Keratinocyte (primary cell): Measurements from ENCODE around the gene ARSI. TPM values are rescaled to one million over a fixed set of nuclear protein-coding genes. Genes with fewer than 3 reads are reported as not detected.

ENCODE experiments used
- DNase-seq: peaks from one replicate; pipeline ENCODE4 v3.0.0-alpha.2; 2011; ENCODE audit warnings: low read depth, missing footprints, low spot score
- FAIRE-seq: peaks from 2 replicates; lab custom pipeline; 2011; peaks lifted over from hg19 to GRCh38; lab: Jason Lieb, UNC
- H2AFZ ChIP-seq: 2 replicates; pipeline ENCODE4 v1.6.0; 2012; ENCODE audit warnings: low read length, control low read depth, inconsistent platforms; ENCODE audit not compliant: control insufficient read depth
- H3K27ac ChIP-seq: 2 replicates; pipeline ENCODE4 v1.5.1; 2011; ENCODE audit warnings: low read length; ENCODE audit not compliant: control insufficient read depth, insufficient read depth
- H3K27me3 ChIP-seq: 3 replicates; pipeline ENCODE4 v1.6.0; 2011; ENCODE audit warnings: low read length; ENCODE audit not compliant: control insufficient read depth, insufficient read depth; ENCODE audit errors: extremely low read depth
- H3K36me3 ChIP-seq, 2 experiments: 2 replicates in 1 of 2; 3 replicates in 1 of 2; pipeline ENCODE4 v1.5.1; 2011; ENCODE audit warnings: low read length in 2 of 2, mild to moderate bottlenecking in 1 of 2; ENCODE audit not compliant: control insufficient read depth in 2 of 2, insufficient read depth in 2 of 2; ENCODE audit errors: extremely low read depth in 1 of 2
- H3K4me1 ChIP-seq: 3 replicates; pipeline ENCODE4 v1.5.1; 2011; ENCODE audit warnings: low read length; ENCODE audit not compliant: control insufficient read depth, insufficient read depth; ENCODE audit errors: extremely low read depth
- H3K4me2 ChIP-seq: 3 replicates; pipeline ENCODE4 v1.6.0; 2011; ENCODE audit warnings: low read depth, low read length; ENCODE audit not compliant: control insufficient read depth, insufficient read depth; ENCODE audit errors: extremely low read depth
- H3K4me3 ChIP-seq, 3 experiments: fragments of 200-600 bp in 1 of 3; sonication (generic) in 1 of 3; 2 replicates in 2 of 3; 3 replicates in 1 of 3; pipeline ENCODE4 v1.5.1; 2011 to 2016; ENCODE audit warnings: low read length in 3 of 3, mild to moderate bottlenecking in 3 of 3, control low read depth in 2 of 3, inconsistent platforms in 1 of 3, low read depth in 1 of 3, mixed read lengths in 1 of 3, mixed run types in 1 of 3, moderate library complexity in 1 of 3; ENCODE audit not compliant: control insufficient read depth in 2 of 3, insufficient read depth in 2 of 3; ENCODE audit errors: extremely low read depth in 1 of 3
- H3K79me2 ChIP-seq: 2 replicates; pipeline ENCODE4 v1.6.0; 2012; ENCODE audit warnings: low read length; ENCODE audit not compliant: control insufficient read depth, insufficient read depth
- H3K9ac ChIP-seq: 3 replicates; pipeline ENCODE4 v1.6.0; 2011; ENCODE audit warnings: low read length; ENCODE audit not compliant: control insufficient read depth, insufficient read depth; ENCODE audit errors: extremely low read depth
- H3K9me1 ChIP-seq: 3 replicates; pipeline ENCODE4 v1.6.0; 2011; ENCODE audit warnings: low read length; ENCODE audit not compliant: control insufficient read depth, insufficient read depth; ENCODE audit errors: extremely low read depth
- H3K9me3 ChIP-seq: 2 replicates; pipeline ENCODE4 v1.5.1; 2012; ENCODE audit warnings: low read depth, low read length; ENCODE audit not compliant: control insufficient read depth
- H4K20me1 ChIP-seq: 3 replicates; pipeline ENCODE4 v1.6.0; 2011; ENCODE audit warnings: low read length; ENCODE audit not compliant: control insufficient read depth, insufficient read depth; ENCODE audit errors: extremely low read depth
- CTCF ChIP-seq, 3 experiments: IDR thresholded peaks in 1 of 3; conservative IDR thresholded peaks in 1 of 3; optimal IDR thresholded peaks in 1 of 3; 2 replicates in 2 of 3; 3 replicates in 1 of 3; pipeline versions ENCODE3 to v1.5.1; 2011; ENCODE audit warnings: low read length in 3 of 3, mild to moderate bottlenecking in 3 of 3, moderate library complexity in 2 of 3, control low read depth in 1 of 3, inconsistent platforms in 1 of 3; ENCODE audit not compliant: insufficient read depth in 2 of 3; ENCODE audit errors: extremely low read depth in 1 of 3
- EZH2 ChIP-seq: IDR thresholded peaks from one replicate; pipeline ENCODE4 v1.6.1; 2012; ENCODE audit warnings: inconsistent platforms, mild to moderate bottlenecking, low read length, moderate library complexity
- dilution Hi-C: fragments of 300-500 bp; cut with MboI; formaldehyde crosslinking; loops from one replicate; pipeline ENCODE4 v1.7.0; 2020; ENCODE audit warnings: low sequenced_read_pairs; ENCODE audit not compliant: extremely low pct_ligation_motif_present
- polyA plus RNA-seq, 5 experiments: library from polyadenylated mRNA; depleted of rRNA in 3 of 5; stranded (reverse) in 3 of 5; stranded (forward) in 1 of 5; unstranded in 1 of 5; fragments of >200 nt; gene quantifications; 1 replicate in 1 of 5; 2 replicates in 3 of 5; 3 replicates in 1 of 5; pipeline versions ENCODE4 v1.2.1 to v1.2.3, GENCODE V29; 2011 to 2012; ENCODE audit warnings: missing spikeins in 2 of 5, low read depth in 1 of 5, low replicate concordance in 1 of 5

ARSI gene
- polyA plus RNA-seq, 1 donor (not counting 4 experiments of a cell fraction or from before 2014, with no cell fraction given), result 1.7 TPM

- Histone ChIP-seq H3K4me2 (no peak overlapping the region), H3K4me3 (no peak overlapping the region), H3K36me3 (no peaks in the 10 kb centered on the region), H3K79me2 (no peaks in the 10 kb centered on the region), H3K9ac (no peak overlapping the region), H3K9me3 (no peaks in the 10 kb centered on the region), H3K27me3 (no peaks in the 10 kb centered on the region), H3K4me1 (peaks cover 24% of the 10 kb centered on the region), H2AFZ (no peak overlapping the region), H3K9me1 (peaks cover 4% of the 10 kb centered on the region), H3K27ac (no peak overlapping the region), H4K20me1 (no peaks in the 10 kb centered on the region)
- FAIRE-seq (no peak), DNase-seq (no peak)
- TF ChIP-seq EZH2, result no peak
- TF ChIP-seq CTCF (optimal IDR thresholded peaks at IDR 0.05 in 1 of 3, IDR thresholded peaks at IDR 0.05 in 1 of 3, conservative IDR thresholded peaks at IDR 0.05 in 1 of 3; ENCODE audit: extremely low read depth in 1 of 3, insufficient read depth in 2 of 3, low read length in 3 of 3), result no peak
- dilution Hi-C loops, result no loop called here
These were observed 40.2 kb downstream of the ARSI start for GRCh38 chr5:150262502-150262901.

- DNase-seq (no peak), FAIRE-seq (no peak)
- Histone ChIP-seq H3K9me1 (peaks cover 4% of the 10 kb centered on the region), H3K36me3 (no peaks in the 10 kb centered on the region), H3K4me3 (no peak overlapping the region), H3K4me2 (no peak overlapping the region), H3K27me3 (no peaks in the 10 kb centered on the region), H3K9me3 (no peaks in the 10 kb centered on the region), H3K4me1 (peaks cover 24% of the 10 kb centered on the region), H2AFZ (no peak overlapping the region), H4K20me1 (no peaks in the 10 kb centered on the region), H3K79me2 (no peaks in the 10 kb centered on the region), H3K27ac (no peak overlapping the region), H3K9ac (no peak overlapping the region)
- TF ChIP-seq EZH2 (no peak), CTCF (optimal IDR thresholded peaks at IDR 0.05 in 1 of 3, IDR thresholded peaks at IDR 0.05 in 1 of 3, conservative IDR thresholded peaks at IDR 0.05 in 1 of 3; ENCODE audit: extremely low read depth in 1 of 3, insufficient read depth in 2 of 3, low read length in 3 of 3) (no peak)
- dilution Hi-C loops, result no loop called here
These were observed 41.5 kb downstream of the ARSI start for GRCh38 chr5:150261231-150261630.
